Measurements from ENCODE around the gene GPR108. TPM values are rescaled to one million over a fixed set of nuclear protein-coding genes. Genes with fewer than 3 reads are reported as not detected.

GPR108 gene
- total RNA-seq, 1 donor from 2014 or later: 14.6 TPM

DNA sequence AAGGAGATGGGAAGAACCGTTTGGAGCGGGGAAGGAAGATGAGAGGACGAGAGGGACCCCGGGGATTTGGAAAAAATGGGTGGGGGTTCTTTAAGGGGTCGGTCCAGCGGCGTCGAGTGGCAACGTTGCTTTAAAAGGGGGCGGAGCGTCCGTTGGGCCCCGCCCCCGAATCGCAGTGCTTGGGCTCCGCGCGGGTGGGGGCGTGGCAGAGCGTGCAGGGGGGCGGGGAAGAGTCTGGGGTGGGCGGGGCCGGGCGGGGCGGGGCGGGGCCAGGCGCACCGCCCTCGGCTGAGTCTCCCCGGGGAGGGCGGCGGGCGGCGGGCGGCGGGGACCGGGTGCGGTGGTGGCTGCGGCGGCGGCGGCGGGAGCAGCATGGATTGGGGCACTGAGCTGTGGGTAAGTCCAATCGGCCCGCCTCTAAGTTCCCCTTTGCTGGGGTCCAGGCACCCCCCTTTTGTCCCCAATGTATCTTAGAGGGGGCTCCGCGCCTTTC is 2.1 kb upstream of the GPR108 start, which contains the start of gene TRIP10:
TSS of gene TRIP10 (plus strand) at position 291 of the 493 bp plus-strand sequence. CDS start at position 373, 82 bp downstream.
- no peaks in the 10 kb centered on the region for H3K27me3 ChIP-seq (ENCODE audit: control insufficient read depth in 3 of 3, insufficient read depth in 3 of 3, low read length in 3 of 3)
- H3K36me3 ChIP-seq (ENCODE audit: control insufficient read depth in 3 of 3, insufficient read depth in 3 of 3, low read length in 3 of 3): peaks cover 21 to 23% (median 22%) of the 10 kb centered on the region in 3 donors
- no peaks in the 10 kb centered on the region for H3K9me3 ChIP-seq (ENCODE audit: control insufficient read depth in 3 of 3, low read length in 3 of 3)
- H3K4me3 ChIP-seq (ENCODE audit: low read length in 3 of 3): peak within 1 kb of the TSS; percentile 86 to 90 (median 89)
- peak within 1 kb of the TSS; percentile 99 for H3K27ac ChIP-seq (ENCODE audit: low read depth, low read length)
- peaks cover 54 to 63% (median 55%) of the 10 kb centered on the region in 3 donors for H3K4me1 ChIP-seq (ENCODE audit: control insufficient read depth in 3 of 3, insufficient read depth in 3 of 3, low read length in 3 of 3)
- peak within 1 kb of the TSS; percentile 94 to 99 (median 98) for H3K9ac ChIP-seq (ENCODE audit: low read depth in 1 of 3, low read length in 3 of 3)

DNA sequence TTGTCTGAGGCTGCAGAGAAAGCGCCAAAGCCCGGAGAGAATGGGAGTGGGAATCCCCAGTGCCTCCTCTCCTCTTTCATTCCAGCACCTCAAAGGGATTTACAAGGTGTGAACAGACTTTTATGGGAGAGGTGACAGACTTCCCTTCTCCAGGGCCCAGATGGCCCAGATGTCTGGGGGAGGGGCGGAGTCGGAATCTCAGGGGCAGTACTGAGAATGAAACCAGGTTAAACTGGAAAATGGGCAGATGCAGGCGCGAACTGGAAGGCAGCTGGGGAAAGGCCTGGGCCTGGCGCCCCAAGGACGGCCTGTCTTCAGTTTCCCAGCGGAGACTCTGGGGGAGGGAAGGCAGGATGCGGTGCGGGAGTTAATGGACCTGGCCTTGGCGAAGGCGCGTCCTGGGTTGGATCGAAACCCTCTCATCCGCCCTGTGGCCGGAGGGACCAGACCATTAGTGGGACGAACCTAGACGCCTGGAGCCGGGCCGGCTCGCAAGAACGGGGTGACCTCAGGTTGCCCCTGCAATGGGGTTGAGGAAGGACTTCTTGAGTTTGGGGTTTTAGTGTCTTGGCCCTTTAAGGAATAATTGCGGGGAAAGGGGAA is 1.5 kb upstream of the GPR108 start:
- peak overlapping the region; percentile 99 for H3K27ac ChIP-seq (ENCODE audit: low read depth, low read length)
- H3K4me3 ChIP-seq (ENCODE audit: low read length in 3 of 3): peak overlapping the region; percentile 59 to 76 (median 66)
- peaks cover 16 to 18% (median 17%) of the 10 kb centered on the region in 3 donors for H3K36me3 ChIP-seq (ENCODE audit: control insufficient read depth in 3 of 3, insufficient read depth in 3 of 3, low read length in 3 of 3)
- peaks cover 49 to 57% (median 49%) of the 10 kb centered on the region in 3 donors for H3K4me1 ChIP-seq (ENCODE audit: control insufficient read depth in 3 of 3, insufficient read depth in 3 of 3, low read length in 3 of 3)
- no peaks in the 10 kb centered on the region for H3K27me3 ChIP-seq (ENCODE audit: control insufficient read depth in 3 of 3, insufficient read depth in 3 of 3, low read length in 3 of 3)
- H3K9me3 ChIP-seq (ENCODE audit: control insufficient read depth in 3 of 3, low read length in 3 of 3): no peaks in the 10 kb centered on the region
- peak overlapping the region; percentile 73 to 85 (median 83) for H3K9ac ChIP-seq (ENCODE audit: low read depth in 1 of 3, low read length in 3 of 3)

DNA sequence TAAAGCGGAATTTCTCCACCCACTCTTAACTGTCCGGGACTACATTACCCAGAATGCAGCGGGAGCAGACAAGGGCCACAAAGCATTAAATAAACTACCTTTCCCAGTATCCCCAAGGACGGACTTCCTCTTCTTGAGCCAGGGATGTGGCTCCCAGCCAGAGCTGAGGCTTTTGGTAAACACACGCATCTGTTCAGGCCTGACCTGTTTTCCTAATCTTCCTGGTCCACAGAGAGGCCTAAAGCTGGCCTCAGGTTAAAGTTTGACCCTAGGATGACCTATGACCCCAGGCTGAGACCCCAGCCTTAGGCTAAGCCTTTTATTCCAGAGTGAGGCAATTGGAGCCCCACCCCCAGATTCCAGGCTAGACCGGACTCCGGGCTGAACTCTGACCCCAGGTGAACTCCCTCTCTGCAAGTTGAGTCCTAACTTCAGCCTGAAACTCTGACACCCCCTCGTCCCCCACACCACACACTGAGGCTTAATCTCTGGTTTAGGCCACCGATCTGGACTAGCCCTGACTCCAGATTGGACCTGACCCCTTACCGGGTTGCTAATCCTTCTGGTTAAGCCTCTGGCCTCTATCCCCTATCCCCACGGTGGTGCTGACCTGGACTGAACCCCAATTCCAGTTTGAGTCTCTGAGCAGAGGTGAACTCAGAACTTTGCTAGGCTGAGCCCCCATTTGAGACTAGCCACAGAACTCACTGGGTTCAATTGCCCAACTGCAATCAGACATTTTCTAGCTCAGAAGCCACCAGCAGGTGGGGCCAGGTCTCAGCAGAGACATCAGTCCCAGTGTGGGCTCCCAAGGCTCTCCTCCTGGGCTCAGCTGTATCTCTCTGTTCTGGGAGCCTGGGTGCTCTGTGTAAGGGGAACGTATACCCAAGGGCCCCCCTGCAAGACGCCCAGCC is 750 bp upstream of the GPR108 start:
- H3K36me3 ChIP-seq (ENCODE audit: control insufficient read depth in 3 of 3, insufficient read depth in 3 of 3, low read length in 3 of 3): peaks cover 11 to 15% (median 13%) of the 10 kb centered on the region in 3 donors
- H3K4me3 ChIP-seq (ENCODE audit: low read length in 3 of 3): peak overlapping the region; percentile 59 to 76 (median 66)
- peaks cover 43 to 51% (median 44%) of the 10 kb centered on the region in 3 donors for H3K4me1 ChIP-seq (ENCODE audit: control insufficient read depth in 3 of 3, insufficient read depth in 3 of 3, low read length in 3 of 3)
- no peaks in the 10 kb centered on the region for H3K9me3 ChIP-seq (ENCODE audit: control insufficient read depth in 3 of 3, low read length in 3 of 3)
- H3K9ac ChIP-seq (ENCODE audit: low read depth in 1 of 3, low read length in 3 of 3): peak overlapping the region; percentile 73 to 85 (median 83)
- peak overlapping the region; percentile 99 for H3K27ac ChIP-seq (ENCODE audit: low read depth, low read length)
- H3K27me3 ChIP-seq (ENCODE audit: control insufficient read depth in 3 of 3, insufficient read depth in 3 of 3, low read length in 3 of 3): no peaks in the 10 kb centered on the region

DNA sequence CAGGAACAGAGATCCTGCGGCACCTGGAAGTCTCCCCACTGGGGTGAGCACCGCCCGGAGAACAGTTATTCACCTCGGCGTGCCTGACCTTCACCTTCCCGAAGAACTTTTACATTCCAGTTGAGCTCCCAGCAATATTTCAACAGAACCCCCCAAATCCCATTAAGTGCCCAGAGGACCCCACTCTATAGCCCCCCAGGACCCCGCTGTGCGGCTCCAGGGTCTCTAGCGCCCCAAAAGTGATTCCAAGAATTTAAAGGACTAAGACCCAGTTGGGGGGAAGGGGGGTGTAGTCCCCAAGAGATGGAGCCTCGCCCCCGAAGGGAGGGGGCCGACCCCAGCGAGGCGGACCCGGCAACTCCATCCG is 480 bp downstream of the GPR108 start:
- peaks cover 34 to 39% (median 38%) of the 10 kb centered on the region in 3 donors for H3K4me1 ChIP-seq (ENCODE audit: control insufficient read depth in 3 of 3, insufficient read depth in 3 of 3, low read length in 3 of 3)

DNA sequence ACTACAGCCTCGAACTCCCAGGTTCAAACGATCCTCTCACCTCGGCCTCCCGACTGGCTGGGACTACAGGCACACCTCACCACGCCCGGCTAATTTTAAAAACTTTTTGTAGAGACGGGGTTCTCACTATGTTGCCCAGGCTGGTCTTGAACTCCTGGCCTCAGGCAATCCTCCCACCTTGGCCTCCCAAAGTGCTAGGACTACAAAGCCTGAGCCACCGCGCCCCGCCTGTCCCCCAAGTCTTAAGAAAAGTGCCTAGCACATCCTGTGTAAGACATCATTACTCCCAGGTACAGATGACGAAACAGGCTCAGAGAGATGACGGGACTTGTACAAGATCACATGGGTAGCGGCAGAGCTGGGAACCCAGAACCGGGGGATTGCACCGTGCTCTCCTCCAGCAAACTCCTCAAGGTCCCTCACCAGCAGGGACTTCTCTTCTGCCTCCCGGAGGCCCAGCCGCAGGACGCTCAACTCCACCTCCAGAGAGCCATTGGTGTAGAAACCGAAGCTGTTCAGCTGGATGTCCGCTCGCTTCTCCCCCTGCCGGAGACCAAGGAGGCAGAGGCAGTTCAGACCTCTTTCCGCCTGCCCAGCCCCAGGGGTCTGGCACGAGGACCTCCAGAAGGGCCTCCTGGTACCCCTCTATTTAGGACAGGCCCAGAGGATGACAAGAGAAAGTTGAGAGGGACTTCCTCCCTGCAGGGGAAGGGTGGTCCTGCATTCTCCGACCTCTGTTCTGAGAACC is 1.0 kb downstream of the GPR108 start:
- Histone ChIP-seq H3K27me3 (ENCODE audit: control insufficient read depth in 3 of 3, insufficient read depth in 3 of 3, low read length in 3 of 3) (no peaks in the 10 kb centered on the region), H3K9ac (ENCODE audit: low read depth in 1 of 3, low read length in 3 of 3) (peak overlapping the region; percentile 84 to 91 (median 89)), H3K9me3 (ENCODE audit: control insufficient read depth in 3 of 3, low read length in 3 of 3) (no peaks in the 10 kb centered on the region), H3K36me3 (ENCODE audit: control insufficient read depth in 3 of 3, insufficient read depth in 3 of 3, low read length in 3 of 3) (peaks cover 14 to 22% (median 16%) of the 10 kb centered on the region in 3 donors), H3K27ac (ENCODE audit: low read depth, low read length) (peak overlapping the region; percentile 95), H3K4me1 (ENCODE audit: control insufficient read depth in 3 of 3, insufficient read depth in 3 of 3, low read length in 3 of 3) (peaks cover 29 to 34% (median 32%) of the 10 kb centered on the region in 3 donors), H3K4me3 (ENCODE audit: low read length in 3 of 3) (peak overlapping the region; percentile 82 to 86 (median 83))

More for the DNA sequence above, 480 bp downstream of the GPR108 start:
- Histone ChIP-seq H3K9ac (ENCODE audit: low read depth in 1 of 3, low read length in 3 of 3) (peak overlapping the region; percentile 84 to 91 (median 89)), H3K36me3 (ENCODE audit: control insufficient read depth in 3 of 3, insufficient read depth in 3 of 3, low read length in 3 of 3) (peaks cover 13 to 18% (median 17%) of the 10 kb centered on the region in 3 donors), H3K27me3 (ENCODE audit: control insufficient read depth in 3 of 3, insufficient read depth in 3 of 3, low read length in 3 of 3) (no peaks in the 10 kb centered on the region), H3K27ac (ENCODE audit: low read depth, low read length) (peak overlapping the region; percentile 95), H3K9me3 (ENCODE audit: control insufficient read depth in 3 of 3, low read length in 3 of 3) (no peaks in the 10 kb centered on the region), H3K4me3 (ENCODE audit: low read length in 3 of 3) (peak overlapping the region; percentile 82 to 86 (median 83))

DNA sequence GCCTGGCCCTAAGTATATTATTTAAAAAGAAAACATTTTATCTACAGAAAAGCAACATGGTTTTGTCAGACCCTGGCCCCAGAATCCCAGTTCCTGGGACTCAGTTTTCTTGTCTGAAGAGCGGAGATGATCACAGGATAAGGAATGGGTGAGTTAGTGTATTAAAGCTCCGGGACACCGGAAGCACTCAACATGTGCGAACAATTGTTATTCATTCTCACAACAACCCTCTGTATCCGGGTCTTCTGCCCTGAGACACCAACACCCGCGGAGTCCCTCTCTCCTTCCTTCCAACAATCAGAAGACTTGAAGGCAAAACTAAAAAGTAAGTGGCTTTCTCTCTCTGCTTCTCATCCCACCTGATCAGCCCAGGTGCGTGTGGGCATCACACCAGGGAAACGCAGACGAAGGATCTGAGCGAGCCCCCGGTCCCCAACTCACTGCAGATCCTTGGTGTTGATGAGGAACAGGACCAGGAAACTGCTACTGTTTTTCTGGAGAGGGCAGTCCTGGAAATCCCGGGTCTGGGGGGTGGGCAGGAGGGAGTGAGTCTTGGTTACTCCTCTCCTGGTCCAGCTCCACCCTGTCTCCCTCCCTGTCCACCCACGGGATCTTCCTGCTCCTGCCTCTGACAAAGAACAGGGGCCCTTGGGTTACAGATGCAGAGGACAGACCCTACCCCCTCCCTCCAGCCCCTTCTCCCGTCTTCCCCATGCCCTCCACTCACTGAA is 2.0 kb downstream of the GPR108 start:
- H3K4me1 ChIP-seq (ENCODE audit: control insufficient read depth in 3 of 3, insufficient read depth in 3 of 3, low read length in 3 of 3): peaks cover 24 to 28% (median 27%) of the 10 kb centered on the region in 3 donors
- H3K27me3 ChIP-seq (ENCODE audit: control insufficient read depth in 3 of 3, insufficient read depth in 3 of 3, low read length in 3 of 3): no peaks in the 10 kb centered on the region
- peaks cover 14 to 23% (median 14%) of the 10 kb centered on the region in 3 donors for H3K36me3 ChIP-seq (ENCODE audit: control insufficient read depth in 3 of 3, insufficient read depth in 3 of 3, low read length in 3 of 3)
- no peak overlapping the region for H3K4me3 ChIP-seq (ENCODE audit: low read length in 3 of 3)
- no peaks in the 10 kb centered on the region for H3K9me3 ChIP-seq (ENCODE audit: control insufficient read depth in 3 of 3, low read length in 3 of 3)
- peak overlapping the region in 2 of 3 donors; percentile 89 to 91 for H3K9ac ChIP-seq (ENCODE audit: low read depth in 1 of 3, low read length in 3 of 3)
- H3K27ac ChIP-seq (ENCODE audit: low read depth, low read length): no peak overlapping the region

DNA sequence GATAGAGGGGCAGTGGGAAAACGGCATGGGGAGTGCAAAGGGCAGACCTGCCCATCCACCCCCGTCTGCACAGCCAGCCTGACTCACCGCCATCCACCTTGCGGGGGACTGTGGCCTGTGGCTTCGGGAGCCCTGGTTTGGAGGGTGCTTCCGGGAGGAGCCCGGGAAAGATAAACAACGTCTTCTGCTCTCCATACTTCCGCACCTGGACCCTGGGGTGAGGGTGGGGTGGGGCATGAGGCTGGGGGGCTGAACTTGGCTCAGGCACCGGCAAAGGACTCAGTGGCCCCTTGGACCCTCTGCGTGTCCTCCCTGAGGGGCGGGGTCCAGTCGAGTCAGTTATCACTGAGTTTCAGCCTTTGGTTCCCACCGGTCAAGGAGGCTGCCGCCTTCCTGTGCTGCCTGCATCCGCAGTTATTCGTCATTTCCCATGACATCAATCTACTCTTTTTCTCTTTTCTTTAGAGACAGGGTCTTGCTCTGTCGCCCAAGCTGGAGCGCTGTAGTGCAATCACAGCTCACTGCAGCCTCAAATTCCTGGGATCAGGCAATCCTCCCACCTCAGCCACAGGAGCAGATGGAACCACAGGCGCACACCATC is 3.2 kb downstream of the GPR108 start:
- Histone ChIP-seq H3K27me3 (ENCODE audit: control insufficient read depth in 3 of 3, insufficient read depth in 3 of 3, low read length in 3 of 3) (no peaks in the 10 kb centered on the region), H3K9me3 (ENCODE audit: control insufficient read depth in 3 of 3, low read length in 3 of 3) (no peaks in the 10 kb centered on the region), H3K36me3 (ENCODE audit: control insufficient read depth in 3 of 3, insufficient read depth in 3 of 3, low read length in 3 of 3) (peaks cover 14 to 23% (median 14%) of the 10 kb centered on the region in 3 donors), H3K9ac (ENCODE audit: low read depth in 1 of 3, low read length in 3 of 3) (no peak overlapping the region), H3K27ac (ENCODE audit: low read depth, low read length) (no peak overlapping the region), H3K4me3 (ENCODE audit: low read length in 3 of 3) (no peak overlapping the region), H3K4me1 (ENCODE audit: control insufficient read depth in 3 of 3, insufficient read depth in 3 of 3, low read length in 3 of 3) (peaks cover 23 to 27% (median 26%) of the 10 kb centered on the region in 3 donors)

DNA sequence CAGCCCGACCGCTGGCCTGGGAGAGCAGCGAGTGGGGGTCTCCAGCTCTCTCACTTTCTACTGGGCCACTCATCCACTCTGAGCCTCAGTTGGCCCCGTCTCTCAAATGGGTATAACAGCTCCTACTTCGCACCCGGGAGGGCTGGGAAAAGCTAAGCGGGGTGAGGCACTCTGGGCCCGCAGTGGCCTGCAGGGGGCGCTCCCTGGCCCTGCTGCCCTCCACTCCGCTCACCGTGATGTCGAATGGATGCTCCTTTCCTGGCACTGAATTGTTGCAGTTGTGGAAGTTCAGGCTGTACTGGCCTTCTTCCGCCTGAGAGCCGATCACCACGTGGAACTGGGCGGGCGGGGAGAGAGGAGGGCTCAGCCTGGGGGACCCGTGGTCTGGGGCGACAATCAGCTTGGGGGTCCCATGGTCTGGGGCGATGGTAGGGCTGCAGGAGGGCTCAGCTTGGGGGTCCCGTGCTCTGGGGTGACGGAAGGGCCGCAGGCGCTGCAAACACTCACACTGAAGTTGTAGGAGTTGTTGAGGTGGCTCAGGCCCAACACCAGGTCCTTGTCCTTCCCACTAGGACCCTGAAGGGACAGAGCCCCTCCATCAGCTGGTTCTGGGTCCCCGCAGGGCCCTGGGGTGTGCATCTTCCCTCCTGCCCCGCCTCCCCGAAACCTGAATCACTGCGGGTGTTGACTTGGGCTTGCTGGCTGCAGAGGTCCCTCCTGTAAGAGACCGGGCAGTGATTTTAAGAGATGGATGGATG is 3.9 kb downstream of the GPR108 start:
- Histone ChIP-seq H3K4me3 (ENCODE audit: low read length in 3 of 3) (no peak overlapping the region), H3K36me3 (ENCODE audit: control insufficient read depth in 3 of 3, insufficient read depth in 3 of 3, low read length in 3 of 3) (peaks cover 14 to 23% (median 14%) of the 10 kb centered on the region in 3 donors), H3K9me3 (ENCODE audit: control insufficient read depth in 3 of 3, low read length in 3 of 3) (no peaks in the 10 kb centered on the region), H3K4me1 (ENCODE audit: control insufficient read depth in 3 of 3, insufficient read depth in 3 of 3, low read length in 3 of 3) (peaks cover 16 to 21% (median 20%) of the 10 kb centered on the region in 3 donors), H3K27ac (ENCODE audit: low read depth, low read length) (no peak overlapping the region), H3K27me3 (ENCODE audit: control insufficient read depth in 3 of 3, insufficient read depth in 3 of 3, low read length in 3 of 3) (no peaks in the 10 kb centered on the region), H3K9ac (ENCODE audit: low read depth in 1 of 3, low read length in 3 of 3) (no peak overlapping the region)
